HG03575 (cell line): Measurements from ENCODE around the gene MINPP1.
"Not testable (repeated sequence)": the region's sequence is repeated elsewhere in the genome, so short reads cannot be mapped to it uniquely, and the experiment has no call there.

Source experiments
- ATAC-seq: cut with Tn5 transposase; IDR thresholded peaks from one replicate; pipeline ENCODE4 v1.9.1; 2021; ENCODE audit not compliant: unreplicated experiment, insufficient number of reproducible peaks, low FRiP score; ENCODE audit errors: extremely low read depth

The MINPP1 gene, protein sequence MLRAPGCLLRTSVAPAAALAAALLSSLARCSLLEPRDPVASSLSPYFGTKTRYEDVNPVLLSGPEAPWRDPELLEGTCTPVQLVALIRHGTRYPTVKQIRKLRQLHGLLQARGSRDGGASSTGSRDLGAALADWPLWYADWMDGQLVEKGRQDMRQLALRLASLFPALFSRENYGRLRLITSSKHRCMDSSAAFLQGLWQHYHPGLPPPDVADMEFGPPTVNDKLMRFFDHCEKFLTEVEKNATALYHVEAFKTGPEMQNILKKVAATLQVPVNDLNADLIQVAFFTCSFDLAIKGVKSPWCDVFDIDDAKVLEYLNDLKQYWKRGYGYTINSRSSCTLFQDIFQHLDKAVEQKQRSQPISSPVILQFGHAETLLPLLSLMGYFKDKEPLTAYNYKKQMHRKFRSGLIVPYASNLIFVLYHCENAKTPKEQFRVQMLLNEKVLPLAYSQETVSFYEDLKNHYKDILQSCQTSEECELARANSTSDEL

DNA sequence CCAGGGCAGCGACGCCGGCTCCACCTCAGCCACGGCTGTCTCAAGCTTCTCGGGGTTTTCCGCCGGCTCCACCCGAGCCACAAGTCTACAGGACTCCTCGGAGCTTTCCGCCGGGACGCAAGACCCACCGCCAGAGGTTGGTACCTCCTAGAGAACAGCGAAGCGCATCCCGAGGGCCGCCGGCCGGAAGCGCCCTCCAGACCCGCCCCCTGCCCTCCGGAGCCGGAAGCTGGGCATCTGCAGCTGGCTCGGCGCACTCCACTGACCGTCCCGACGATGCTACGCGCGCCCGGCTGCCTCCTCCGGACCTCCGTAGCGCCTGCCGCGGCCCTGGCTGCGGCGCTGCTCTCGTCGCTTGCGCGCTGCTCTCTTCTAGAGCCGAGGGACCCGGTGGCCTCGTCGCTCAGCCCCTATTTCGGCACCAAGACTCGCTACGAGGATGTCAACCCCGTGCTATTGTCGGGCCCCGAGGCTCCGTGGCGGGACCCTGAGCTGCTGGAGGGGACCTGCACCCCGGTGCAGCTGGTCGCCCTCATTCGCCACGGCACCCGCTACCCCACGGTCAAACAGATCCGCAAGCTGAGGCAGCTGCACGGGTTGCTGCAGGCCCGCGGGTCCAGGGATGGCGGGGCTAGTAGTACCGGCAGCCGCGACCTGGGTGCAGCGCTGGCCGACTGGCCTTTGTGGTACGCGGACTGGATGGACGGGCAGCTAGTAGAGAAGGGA, at the start of gene MINPP1:
Gene MINPP1, plus strand, starts transcription at position 254 of the 726 bp plus-strand sequence. Its CDS starts 23 bp downstream, at position 277.
- no peak for ATAC-seq

DNA sequence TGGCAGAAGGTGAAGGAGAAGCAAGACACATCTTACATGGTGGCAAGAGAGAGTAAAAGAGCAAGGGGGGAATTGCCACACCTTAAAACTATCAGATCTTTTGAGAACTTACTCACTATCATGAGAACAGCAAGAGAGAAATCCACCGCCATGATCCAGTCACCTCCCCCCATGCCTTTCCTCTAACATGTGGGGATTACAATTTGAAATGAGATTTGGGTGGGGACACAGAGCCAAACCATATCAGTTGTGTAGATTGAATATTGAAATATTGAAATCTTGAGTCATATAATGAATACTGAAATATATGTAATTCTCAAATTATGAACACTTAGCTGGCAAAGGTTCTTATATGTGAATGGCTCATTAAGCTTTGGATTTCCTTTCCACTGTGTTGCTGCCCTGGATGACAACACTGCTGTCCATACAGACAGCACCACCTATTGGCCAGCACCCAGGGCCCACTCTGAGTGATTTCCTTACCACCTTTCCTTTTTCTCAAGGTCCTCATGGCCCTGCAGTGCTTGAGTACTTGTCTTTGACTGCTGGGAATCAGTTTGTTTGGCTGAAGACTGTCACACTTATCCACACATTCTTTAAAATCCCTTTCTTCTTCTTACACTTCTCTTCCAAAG, 48.0 kb upstream of the MINPP1 start:
- ATAC-seq: not testable (repeated sequence)

DNA sequence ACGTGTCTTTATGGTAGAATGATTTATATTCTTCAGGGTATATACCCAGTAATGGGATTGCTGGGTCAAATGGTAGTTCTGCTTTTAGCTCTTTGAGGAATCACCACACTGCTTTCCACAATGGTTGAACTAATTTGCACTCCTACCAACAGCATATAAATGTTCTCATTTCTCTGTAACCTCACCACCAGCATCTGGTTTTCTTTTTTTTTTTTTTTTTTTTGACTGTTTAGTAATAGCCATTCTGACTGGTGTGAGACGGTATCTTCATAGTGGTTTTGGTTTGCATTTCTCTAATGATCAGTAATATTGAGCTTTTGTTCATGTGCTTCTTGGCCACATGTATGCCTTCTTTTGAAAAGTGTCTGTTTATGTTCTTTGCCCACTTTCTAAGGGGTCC, 42.9 kb upstream of the MINPP1 start:
- ATAC-seq: not testable (repeated sequence)

DNA sequence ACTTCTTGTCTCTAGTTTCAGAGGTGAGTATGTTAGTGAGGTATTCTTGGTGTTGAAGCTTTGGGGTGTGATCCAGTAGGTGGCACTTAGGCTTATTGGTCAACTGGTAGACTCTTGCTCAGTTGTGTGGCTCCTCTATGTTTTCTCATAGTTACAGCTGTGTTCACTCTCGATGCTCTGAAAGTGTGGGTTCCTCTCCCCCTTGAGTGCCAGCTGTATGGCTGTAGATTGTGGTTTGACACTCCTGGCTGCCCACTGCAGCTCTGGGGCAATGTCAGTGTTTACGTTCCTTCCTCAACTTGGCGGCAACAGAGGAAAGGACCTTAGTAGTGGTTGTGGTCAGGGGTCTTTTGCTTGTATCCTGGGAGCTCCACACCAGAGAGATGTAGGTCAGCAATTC, 37.8 kb upstream of the MINPP1 start:
- ATAC-seq: not testable (repeated sequence)

DNA sequence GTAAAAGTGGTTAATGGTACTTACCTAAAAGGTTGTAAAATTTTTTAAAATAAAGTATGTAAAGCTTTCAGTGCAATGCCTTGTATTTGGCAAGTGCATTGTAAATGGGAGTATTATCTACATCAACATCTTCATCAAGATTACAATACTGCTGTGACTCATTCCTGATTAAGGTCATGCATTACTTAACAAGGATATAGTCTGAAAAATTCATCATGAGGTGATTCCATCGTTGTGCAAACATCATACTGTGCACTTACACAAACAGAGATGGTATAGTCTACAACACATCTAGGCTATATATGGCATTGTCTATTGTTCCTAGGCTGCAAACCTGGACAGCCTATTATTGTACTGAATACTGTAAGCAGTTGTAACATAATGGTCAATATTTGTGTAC, 16.0 kb upstream of the MINPP1 start:
- ATAC-seq: not testable (repeated sequence)

DNA sequence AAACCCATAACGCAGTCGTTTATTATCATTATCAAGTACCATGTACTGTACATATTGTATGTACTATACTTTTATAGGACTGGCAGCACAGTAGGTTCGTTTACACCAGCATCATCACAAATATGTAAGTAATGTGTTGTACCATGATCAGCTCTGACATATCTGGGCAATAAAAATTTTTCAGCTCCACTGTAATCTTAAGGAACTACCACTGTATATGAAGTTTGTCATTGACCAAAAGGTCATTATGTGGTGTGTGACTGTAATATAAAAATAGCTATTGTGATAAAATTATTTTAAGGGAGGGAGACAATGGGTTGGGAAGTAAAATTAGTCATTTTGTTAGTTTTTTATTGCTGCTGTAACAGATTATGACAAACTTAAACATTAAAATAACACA, 14.4 kb upstream of the MINPP1 start:
- not testable (repeated sequence) for ATAC-seq

DNA sequence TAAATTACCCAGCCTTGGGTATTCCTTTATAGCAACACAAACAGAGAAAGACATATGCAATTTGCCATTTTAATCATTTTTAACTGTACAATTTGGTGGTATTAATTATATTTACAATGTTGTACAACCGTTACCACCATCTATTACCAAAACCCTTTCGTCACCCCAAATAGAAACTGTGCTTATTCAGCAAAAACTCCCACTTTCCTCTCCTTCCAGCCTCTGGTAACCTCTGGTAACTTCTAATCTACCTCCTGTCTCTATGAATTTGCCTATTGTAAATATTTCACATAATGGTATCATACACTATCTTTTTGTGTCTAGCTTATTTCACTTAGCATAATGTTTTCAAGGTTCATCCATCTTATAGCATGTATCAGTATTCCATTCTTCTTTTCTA, 12.2 kb upstream of the MINPP1 start:
- ATAC-seq: not testable (repeated sequence)

DNA sequence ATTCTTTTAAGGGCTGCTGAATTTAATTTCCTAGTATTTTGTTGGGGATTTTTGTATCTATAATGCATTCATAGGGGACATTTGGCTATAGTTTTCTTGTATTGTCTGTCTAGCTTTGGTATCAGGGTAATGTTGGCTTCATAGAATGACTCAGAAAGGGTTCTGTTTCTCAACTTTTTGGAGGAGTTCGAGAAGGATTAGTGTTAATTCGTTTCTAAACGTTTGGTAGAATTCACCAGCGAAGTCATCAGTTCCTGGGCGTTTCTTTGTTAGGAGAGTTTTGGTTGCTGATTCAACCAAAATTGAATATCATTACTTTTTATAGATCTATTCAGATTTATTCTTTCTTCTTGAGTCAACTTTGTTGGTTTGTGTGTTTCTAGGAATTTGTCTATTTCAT, 9.2 kb upstream of the MINPP1 start:
- ATAC-seq: not testable (repeated sequence)

DNA sequence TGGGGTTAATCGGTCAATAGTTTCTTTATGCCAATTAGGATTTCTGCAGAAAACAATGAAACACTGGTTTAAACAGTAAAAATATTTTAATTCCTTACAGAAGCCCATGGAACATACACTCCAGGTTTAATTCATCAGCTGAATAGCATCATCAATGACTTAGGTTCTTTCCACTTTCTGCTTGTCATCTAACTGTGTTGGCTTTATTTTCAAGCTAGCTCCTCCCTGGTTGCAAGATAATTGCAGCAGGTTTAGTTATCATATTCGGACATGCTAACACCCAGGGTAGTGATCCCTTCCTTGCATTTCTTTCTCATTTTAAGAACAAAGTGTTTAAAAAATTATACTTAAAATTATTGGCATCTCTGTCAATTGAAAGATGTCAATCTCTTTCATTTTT, 7.3 kb upstream of the MINPP1 start:
- not testable (repeated sequence) for ATAC-seq

DNA sequence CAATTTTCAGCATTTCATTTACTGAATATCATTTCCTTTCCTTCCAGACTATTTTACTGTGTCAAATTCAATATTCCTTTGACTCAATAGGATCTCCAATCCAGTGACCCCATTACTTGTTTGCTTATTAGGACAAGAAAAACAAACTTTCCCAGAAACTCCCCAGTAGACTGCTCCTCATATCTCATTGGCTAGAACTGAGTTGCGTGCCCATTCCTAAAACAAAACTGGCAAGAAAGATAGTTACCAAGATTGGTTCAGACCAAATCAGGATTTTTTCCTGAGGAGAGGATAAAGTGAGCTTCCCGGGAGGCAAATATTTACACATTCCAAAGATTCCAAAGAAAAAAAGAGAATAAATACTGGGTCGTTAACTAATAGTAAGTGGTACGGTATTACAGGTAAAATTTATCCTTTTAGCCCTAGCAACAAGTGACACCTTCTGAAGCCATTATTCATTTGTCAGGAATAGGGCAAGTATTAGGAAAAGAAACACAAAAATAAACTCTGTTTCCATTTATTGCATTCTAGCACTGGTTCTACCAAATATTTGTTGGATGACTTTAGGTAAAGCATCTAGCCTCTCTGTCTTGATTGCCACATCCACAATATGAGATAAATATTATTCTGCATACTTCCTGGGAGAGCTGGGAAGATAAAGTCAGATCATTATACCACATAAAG, 6.4 kb upstream of the MINPP1 start:
- not testable (repeated sequence) for ATAC-seq

DNA sequence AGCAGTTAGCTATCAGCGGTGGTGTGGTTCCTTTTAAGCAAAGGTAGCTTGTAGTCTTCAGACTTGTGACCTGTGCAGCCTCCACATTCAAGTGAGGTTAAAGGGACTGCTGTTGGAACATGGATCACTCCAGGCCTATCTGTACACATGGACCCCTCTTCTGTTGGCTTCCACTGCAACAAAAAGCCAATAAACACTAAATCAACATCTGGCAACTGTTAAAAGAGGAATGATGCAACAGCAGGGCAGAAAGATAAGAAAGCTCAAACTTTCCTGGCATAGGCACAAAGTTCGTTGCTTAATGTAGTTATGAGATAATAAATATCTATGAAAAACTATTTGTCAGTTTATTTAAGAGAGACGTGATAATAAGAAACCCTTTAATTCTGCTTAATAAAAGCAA, 4.0 kb upstream of the MINPP1 start:
- no peak for ATAC-seq

DNA sequence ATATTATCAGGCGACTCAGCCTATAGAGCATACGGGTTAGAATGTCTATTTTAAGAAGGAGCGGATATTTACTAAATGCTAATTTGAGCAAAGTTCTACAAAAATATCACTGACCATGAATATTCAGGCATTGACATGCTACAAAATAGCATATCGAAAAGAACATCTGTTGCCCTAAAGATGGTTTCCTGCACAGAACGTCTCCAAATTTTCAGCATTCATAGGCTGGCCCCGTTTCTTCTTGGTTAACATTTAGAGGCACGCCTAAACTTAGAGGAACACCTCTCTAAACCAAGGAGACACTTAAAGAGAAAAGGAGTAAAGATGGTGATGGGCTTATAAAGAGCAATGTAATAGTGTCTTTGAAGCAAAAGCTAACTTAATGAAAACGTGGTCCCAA, 1.3 kb upstream of the MINPP1 start:
- ATAC-seq: no peak

DNA sequence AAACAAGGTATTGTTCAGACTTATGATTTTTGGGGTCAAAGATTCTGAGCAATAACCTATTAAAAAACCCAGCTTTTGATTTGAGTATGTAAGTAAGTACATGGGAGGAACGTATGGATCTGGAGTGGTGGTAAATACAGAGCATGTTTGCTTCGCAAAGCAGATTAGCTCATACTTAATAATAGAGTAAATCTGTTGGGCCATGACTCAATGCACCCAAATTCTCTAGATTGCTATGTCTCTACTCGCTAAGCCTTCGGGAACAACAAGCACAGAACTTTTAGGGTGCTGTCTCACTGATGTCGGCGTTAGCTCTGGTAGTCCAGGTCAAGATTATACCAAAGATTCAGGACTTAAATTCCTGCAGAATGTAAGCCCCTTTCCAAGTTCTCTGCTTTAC, 807 bp upstream of the MINPP1 start:
- ATAC-seq: no peak

DNA sequence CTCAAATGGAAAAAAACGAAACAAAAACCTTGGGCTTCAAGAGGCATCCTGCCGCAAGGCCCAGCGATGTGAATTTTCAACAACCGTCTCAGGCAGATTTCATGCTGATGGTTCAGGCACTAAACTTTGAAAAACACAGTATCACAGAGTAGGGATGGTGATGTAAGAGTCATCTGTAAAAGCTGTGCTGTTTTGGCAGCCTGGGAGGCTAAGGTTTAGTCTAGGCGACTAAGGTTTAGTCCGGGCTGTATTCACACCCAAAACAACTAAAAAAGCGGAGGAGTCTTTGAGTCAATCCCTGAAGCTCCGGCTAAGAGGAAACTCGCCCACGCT, 420 bp upstream of the MINPP1 start:
- ATAC-seq: no peak

DNA sequence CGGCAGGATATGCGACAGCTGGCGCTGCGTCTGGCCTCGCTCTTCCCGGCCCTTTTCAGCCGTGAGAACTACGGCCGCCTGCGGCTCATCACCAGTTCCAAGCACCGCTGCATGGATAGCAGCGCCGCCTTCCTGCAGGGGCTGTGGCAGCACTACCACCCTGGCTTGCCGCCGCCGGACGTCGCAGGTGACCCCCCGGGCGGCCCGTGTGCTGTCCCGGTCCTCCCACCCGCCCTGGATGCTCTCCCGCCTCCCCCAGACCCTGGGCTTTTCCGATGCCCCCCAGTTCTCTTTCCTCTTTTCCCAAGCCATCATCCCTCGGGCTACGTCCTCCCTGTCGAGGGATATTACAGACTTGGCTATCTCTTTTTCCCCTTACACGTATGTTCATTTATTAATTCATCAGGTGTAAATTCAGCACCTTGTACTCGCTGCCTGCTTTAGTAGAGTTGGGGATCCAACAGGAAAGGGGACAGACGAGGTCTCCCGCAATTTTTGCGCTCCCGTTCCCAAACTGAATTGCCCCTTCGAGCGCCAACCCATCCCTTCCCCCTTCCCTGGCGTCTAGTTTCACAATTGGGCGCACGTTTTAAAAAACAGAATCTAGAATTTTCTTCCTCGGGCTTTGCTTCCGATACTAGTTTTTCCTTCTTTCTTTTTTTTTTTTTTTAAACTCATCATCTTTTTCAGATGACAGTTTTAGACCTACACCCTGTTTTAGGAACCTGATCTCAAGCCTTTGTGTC, 846 bp downstream of the MINPP1 start:
- no peak for ATAC-seq

DNA sequence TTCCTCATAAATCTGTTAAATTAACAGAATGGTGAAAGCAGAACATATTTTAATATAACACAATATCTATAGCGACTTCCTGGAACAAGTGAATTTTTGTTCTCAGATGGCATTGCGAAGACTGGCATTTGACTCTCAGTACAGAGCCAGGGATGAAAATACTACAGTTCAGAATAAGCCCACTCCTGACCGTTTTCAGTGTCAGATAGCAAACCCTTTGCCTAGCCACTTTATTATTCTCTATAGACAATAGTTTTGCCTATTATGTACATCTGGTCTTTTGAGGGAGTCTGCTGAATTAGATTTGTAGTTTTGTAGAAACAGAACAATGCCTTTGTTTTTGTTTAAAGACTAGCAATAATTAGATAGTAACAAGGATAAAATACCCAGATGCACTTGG, 2.3 kb downstream of the MINPP1 start:
- ATAC-seq: no peak

DNA sequence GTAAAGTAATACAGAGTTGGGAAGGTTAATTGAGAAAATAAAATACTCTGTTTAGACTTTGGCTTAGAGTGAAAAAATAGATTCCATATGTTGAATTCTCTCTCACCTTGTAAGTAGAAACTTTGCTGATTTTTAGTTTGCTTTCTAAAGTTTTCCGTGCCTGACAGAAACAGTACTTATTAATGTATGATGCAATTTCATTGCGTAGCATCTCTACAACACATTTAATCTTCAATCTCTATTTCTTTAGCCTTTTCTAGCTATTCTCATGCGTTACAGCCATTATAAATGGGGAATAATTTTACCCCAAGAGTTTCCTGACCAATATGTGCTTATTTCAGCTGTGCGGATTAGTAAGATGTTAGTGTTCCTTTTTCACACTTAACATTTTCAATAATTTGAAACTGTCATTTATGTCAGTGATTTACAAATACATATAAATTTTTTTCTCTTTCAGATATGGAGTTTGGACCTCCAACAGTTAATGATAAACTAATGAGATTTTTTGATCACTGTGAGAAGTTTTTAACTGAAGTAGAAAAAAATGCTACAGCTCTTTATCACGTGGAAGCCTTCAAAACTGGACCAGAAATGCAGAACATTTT, 3.3 kb downstream of the MINPP1 start:
- ATAC-seq: no peak

DNA sequence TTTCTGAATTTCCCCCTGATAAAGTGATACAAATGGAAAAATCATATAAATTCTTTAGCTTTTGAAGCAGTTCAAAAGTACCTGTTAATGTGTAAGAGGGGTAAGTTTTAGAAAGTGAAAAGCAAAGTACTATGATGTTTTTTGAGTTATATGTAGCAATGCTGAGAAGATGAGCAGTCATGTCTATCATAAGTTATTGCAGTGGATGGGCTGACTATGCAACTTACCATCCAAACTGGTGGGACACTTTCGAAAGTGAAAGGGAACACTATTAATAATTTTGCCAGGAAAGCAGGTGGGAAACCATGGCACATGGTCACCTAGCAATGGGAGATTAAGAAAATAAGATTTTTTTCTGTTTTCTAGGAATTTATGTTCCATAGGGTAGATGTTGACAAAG, 4.1 kb downstream of the MINPP1 start:
- no peak for ATAC-seq
